OCI-LY1 (cell line): ENCODE data around the gene NOX3.

ENCODE experiments used
- H2AFZ ChIP-seq: fragments of 200-600 bp; sonication (generic), shearing (Covaris generic); 2 replicates; pipeline ENCODE4 v1.6.0; 2014; ENCODE audit warnings: antibody characterized with exemption, mild to moderate bottlenecking, low read length
- H3F3A ChIP-seq: fragments of 200-600 bp; sonication (generic), shearing (Covaris generic); 2 replicates; pipeline ENCODE4 v1.6.0; 2014; ENCODE audit warnings: mild to moderate bottlenecking, antibody characterized with exemption, low read length, moderate library complexity; ENCODE audit not compliant: insufficient read depth
- H3K27ac ChIP-seq: fragments of 200-600 bp; sonication (generic); 2 replicates; pipeline ENCODE4 v1.5.1; 2014; ENCODE audit warnings: low read length, mixed run types, mild to moderate bottlenecking, low read depth; ENCODE audit not compliant: poor library complexity, severe bottlenecking
- H3K27me3 ChIP-seq: fragments of 200-600 bp; sonication (generic); 2 replicates; pipeline ENCODE4 v1.6.0; 2014; ENCODE audit warnings: antibody characterized with exemption, mild to moderate bottlenecking, low read length, moderate library complexity; ENCODE audit not compliant: insufficient read depth
- H3K36me3 ChIP-seq: fragments of 200-600 bp; sonication (generic); 2 replicates; pipeline ENCODE4 v1.6.1; 2014; ENCODE audit warnings: mild to moderate bottlenecking, antibody characterized with exemption, low read length, moderate library complexity, mixed read lengths; ENCODE audit not compliant: insufficient read depth
- H3K4me1 ChIP-seq: fragments of 200-600 bp; sonication (generic); 2 replicates; pipeline ENCODE4 v1.5.1; 2014; ENCODE audit warnings: mild to moderate bottlenecking, low read length, moderate library complexity; ENCODE audit not compliant: insufficient read depth, severe bottlenecking
- H3K4me2 ChIP-seq: fragments of 200-600 bp; sonication (generic), shearing (Covaris generic); 2 replicates; pipeline ENCODE4 v1.6.1; 2014; ENCODE audit warnings: low read length
- H3K4me3 ChIP-seq: fragments of 200-600 bp; sonication (generic); 2 replicates; pipeline ENCODE4 v1.5.1; 2014; ENCODE audit warnings: low read length, low read depth, mild to moderate bottlenecking, mixed read lengths; ENCODE audit not compliant: poor library complexity, severe bottlenecking
- H3K79me2 ChIP-seq: fragments of 200-600 bp; shearing (Covaris generic); 2 replicates; pipeline ENCODE4 v1.6.1; 2016; ENCODE audit warnings: mixed run types, low read length, mixed read lengths; ENCODE audit not compliant: insufficient read depth
- H3K9ac ChIP-seq: fragments of 200-600 bp; sonication (generic), shearing (Covaris generic); 2 replicates; pipeline ENCODE4 v1.6.1; 2014; ENCODE audit warnings: mild to moderate bottlenecking, low read length, mixed read lengths
- H3K9me2 ChIP-seq: fragments of 200-600 bp; sonication (generic), shearing (Covaris generic); 2 replicates; pipeline ENCODE4 v1.6.1; 2014; ENCODE audit warnings: low read depth, mild to moderate bottlenecking, low read length, mixed read lengths
- H3K9me3 ChIP-seq: fragments of 200-600 bp; shearing (Covaris generic); 2 replicates; pipeline ENCODE4 v1.6.1; 2014; ENCODE audit warnings: low read length, mixed read lengths
- H4K20me1 ChIP-seq: fragments of 200-600 bp; sonication (generic), shearing (Covaris generic); 2 replicates; pipeline ENCODE4 v1.6.0; 2016; ENCODE audit warnings: mild to moderate bottlenecking, low read length; ENCODE audit not compliant: insufficient read depth
- EZH2 ChIP-seq: fragments of 200-600 bp; sonication (generic), shearing (Covaris generic); IDR thresholded peaks from 2 replicates; pipeline ENCODE4 v1.8.0; 2017; ENCODE audit warnings: borderline replicate concordance, mixed run types, mild to moderate bottlenecking, antibody characterized with exemption, low read length, moderate library complexity, mixed read lengths
- TF ChIP-seq, protein P1 (sequence below): fragments of 200-600 bp; sonication (generic), shearing (Covaris generic); IDR thresholded peaks from 2 replicates; pipeline ENCODE4 v1.5.1; 2017; ENCODE audit warnings: mild to moderate bottlenecking, antibody characterized with exemption, low read length, moderate library complexity, mixed read lengths

Gene NOX3

DNA sequence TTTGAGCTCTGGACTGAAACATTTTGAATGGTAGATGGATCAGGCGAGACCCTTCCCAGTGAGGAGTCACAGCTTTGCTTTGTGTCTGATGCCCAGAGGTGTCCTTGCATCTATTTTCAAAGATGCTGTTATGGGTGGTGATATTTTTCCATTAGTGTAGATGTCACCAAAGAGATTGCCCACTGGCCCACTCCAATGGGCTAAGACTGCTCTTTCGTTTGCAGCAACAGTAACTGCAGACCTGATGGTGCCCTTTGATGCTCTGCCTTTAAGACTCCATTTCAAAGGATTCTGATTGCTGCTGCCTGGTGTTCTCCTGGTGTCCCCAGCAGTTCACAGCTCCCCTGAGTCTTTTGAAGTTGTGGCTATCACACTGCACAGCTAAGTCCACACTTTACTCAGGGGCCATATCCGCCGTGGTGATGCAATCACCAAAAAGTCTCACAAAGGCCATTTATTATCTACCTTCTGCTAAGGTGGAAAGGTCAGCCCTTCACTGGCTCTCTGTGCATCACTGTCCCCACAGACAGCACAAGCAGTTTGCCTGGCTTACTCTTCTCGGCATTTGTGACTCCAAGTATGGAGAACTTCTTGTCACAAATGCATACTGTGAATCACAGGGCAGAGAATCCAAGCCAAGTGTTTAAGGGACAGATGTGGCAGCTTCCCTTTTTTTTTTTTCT, 56.4 kb downstream of the NOX3 start:
- H3F3A ChIP-seq, result no peaks in the 10 kb centered on the region
- no peak overlapping the region for H3K27ac ChIP-seq
- no peak overlapping the region for H3K9ac ChIP-seq
- H3K4me1 ChIP-seq, result no peaks in the 10 kb centered on the region
- H3K27me3 ChIP-seq, result no peaks in the 10 kb centered on the region
- TF ChIP-seq, protein P1, sequence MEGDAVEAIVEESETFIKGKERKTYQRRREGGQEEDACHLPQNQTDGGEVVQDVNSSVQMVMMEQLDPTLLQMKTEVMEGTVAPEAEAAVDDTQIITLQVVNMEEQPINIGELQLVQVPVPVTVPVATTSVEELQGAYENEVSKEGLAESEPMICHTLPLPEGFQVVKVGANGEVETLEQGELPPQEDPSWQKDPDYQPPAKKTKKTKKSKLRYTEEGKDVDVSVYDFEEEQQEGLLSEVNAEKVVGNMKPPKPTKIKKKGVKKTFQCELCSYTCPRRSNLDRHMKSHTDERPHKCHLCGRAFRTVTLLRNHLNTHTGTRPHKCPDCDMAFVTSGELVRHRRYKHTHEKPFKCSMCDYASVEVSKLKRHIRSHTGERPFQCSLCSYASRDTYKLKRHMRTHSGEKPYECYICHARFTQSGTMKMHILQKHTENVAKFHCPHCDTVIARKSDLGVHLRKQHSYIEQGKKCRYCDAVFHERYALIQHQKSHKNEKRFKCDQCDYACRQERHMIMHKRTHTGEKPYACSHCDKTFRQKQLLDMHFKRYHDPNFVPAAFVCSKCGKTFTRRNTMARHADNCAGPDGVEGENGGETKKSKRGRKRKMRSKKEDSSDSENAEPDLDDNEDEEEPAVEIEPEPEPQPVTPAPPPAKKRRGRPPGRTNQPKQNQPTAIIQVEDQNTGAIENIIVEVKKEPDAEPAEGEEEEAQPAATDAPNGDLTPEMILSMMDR, result no peak
- TF ChIP-seq EZH2, result no peak
- H2AFZ ChIP-seq, result no peak overlapping the region
- no peaks in the 10 kb centered on the region for H3K9me3 ChIP-seq
- H3K4me2 ChIP-seq, result no peak overlapping the region
- no peaks in the 10 kb centered on the region for H3K79me2 ChIP-seq
- no peaks in the 10 kb centered on the region for H3K9me2 ChIP-seq
- H3K4me3 ChIP-seq, result no peak overlapping the region
- no peaks in the 10 kb centered on the region for H3K36me3 ChIP-seq
- no peaks in the 10 kb centered on the region for H4K20me1 ChIP-seq

GRCh38 chr6:155398701-155399061, 57.0 kb downstream of the NOX3 start:
- Histone ChIP-seq H3K4me2 (no peak overlapping the region), H3K79me2 (no peaks in the 10 kb centered on the region), H4K20me1 (no peaks in the 10 kb centered on the region), H3K27ac (no peak overlapping the region), H3K36me3 (no peaks in the 10 kb centered on the region), H3K9ac (no peak overlapping the region), H3K4me3 (no peak overlapping the region), H3K27me3 (no peaks in the 10 kb centered on the region), H3K9me3 (no peaks in the 10 kb centered on the region), H3K9me2 (no peaks in the 10 kb centered on the region), H2AFZ (no peak overlapping the region), H3F3A (no peaks in the 10 kb centered on the region), H3K4me1 (no peaks in the 10 kb centered on the region)
- TF ChIP-seq, protein P1, result no peak
- no peak for TF ChIP-seq EZH2

GRCh38 chr6:155398221-155398620, 57.4 kb downstream of the NOX3 start:
- Histone ChIP-seq H3K9me2 (no peaks in the 10 kb centered on the region), H3F3A (no peaks in the 10 kb centered on the region), H3K79me2 (no peaks in the 10 kb centered on the region), H3K27me3 (no peaks in the 10 kb centered on the region), H2AFZ (no peak overlapping the region), H3K27ac (no peak overlapping the region), H3K36me3 (no peaks in the 10 kb centered on the region), H3K4me2 (no peak overlapping the region), H3K4me1 (no peaks in the 10 kb centered on the region), H3K9me3 (no peaks in the 10 kb centered on the region), H4K20me1 (no peaks in the 10 kb centered on the region), H3K9ac (no peak overlapping the region), H3K4me3 (no peak overlapping the region)
- TF ChIP-seq, protein P1, result no peak
- TF ChIP-seq EZH2, result no peak
